HG03103 (cell line): ENCODE measurements around the gene TTLL7.
A peak's percentile ranks its signal among the peaks of the same experiment; 100 is the strongest.

Source experiments
- ATAC-seq: cut with Tn5 transposase; IDR thresholded peaks from one replicate; pipeline ENCODE4 v1.9.1; 2021; ENCODE audit warnings: low read depth; ENCODE audit not compliant: unreplicated experiment

The TTLL7 gene

GRCh38 chr1:83998498-83999315 is at the start of gene TTLL7:
TSS of gene TTLL7 (minus strand) at chr1:83999132. CDS start at chr1:83952211, 46,921 bp downstream.
- ATAC-seq, result peak; percentile 83

- no peak for ATAC-seq
Observed at GRCh38 chr1:84042461-84042860, 43.5 kb upstream of the TTLL7 start.

GRCh38 chr1:84037758-84038611 is 39.1 kb upstream of the TTLL7 start:
- ATAC-seq, result no peak

- ATAC-seq, result no peak
Observed at GRCh38 chr1:84031802-84032327, 32.9 kb upstream of the TTLL7 start.

GRCh38 chr1:84027368-84027767 is 28.4 kb upstream of the TTLL7 start:
- no peak for ATAC-seq

GRCh38 chr1:84025966-84026365 is 27.0 kb upstream of the TTLL7 start:
- no peak for ATAC-seq

GRCh38 chr1:84021822-84022221 is 22.9 kb upstream of the TTLL7 start:
- ATAC-seq, result no peak

GRCh38 chr1:84020151-84020550 is 21.2 kb upstream of the TTLL7 start:
- no peak for ATAC-seq

GRCh38 chr1:84019217-84019616 is 20.3 kb upstream of the TTLL7 start:
- ATAC-seq, result no peak

- ATAC-seq, result no peak
Observed at GRCh38 chr1:84013708-84014107, 14.8 kb upstream of the TTLL7 start.

- no peak for ATAC-seq
Observed at GRCh38 chr1:84012018-84012417, 13.1 kb upstream of the TTLL7 start.

- no peak for ATAC-seq
Observed at GRCh38 chr1:84010136-84010535, 11.2 kb upstream of the TTLL7 start.

- ATAC-seq, result no peak
Observed at GRCh38 chr1:84008631-84009030, 9.7 kb upstream of the TTLL7 start.

GRCh38 chr1:84006591-84006990 is 7.7 kb upstream of the TTLL7 start:
- ATAC-seq, result no peak

- no peak for ATAC-seq
Observed at GRCh38 chr1:84001501-84001900, 2.6 kb upstream of the TTLL7 start.

GRCh38 chr1:84000954-84001495 is 2.1 kb upstream of the TTLL7 start:
- no peak for ATAC-seq

- no peak for ATAC-seq
Observed at GRCh38 chr1:84000196-84000885, 1.4 kb upstream of the TTLL7 start.

GRCh38 chr1:83999316-83999819 is 436 bp upstream of the TTLL7 start:
- ATAC-seq, result peak; percentile 87

GRCh38 chr1:83998205-83998497 is 781 bp downstream of the TTLL7 start:
- no peak for ATAC-seq

GRCh38 chr1:83997631-83998030 is 1.3 kb downstream of the TTLL7 start:
- ATAC-seq, result no peak

- no peak for ATAC-seq
Observed at GRCh38 chr1:83996621-83997020, 2.3 kb downstream of the TTLL7 start.
